Mesendoderm (in vitro differentiated cells): ENCODE measurements around the gene ZXDC.

Experiments used
- DNase-seq: peaks from one replicate; pipeline ENCODE4 v3.0.0; 2013
- H2AK5ac ChIP-seq: 2 replicates; pipeline ENCODE4 v1.6.1; 2013; ENCODE audit warnings: low read length, inconsistent platforms
- H2BK120ac ChIP-seq: 2 replicates; pipeline ENCODE4 v1.6.1; 2013; ENCODE audit warnings: low read depth, mild to moderate bottlenecking, low read length, moderate library complexity, mixed read lengths
- H2BK15ac ChIP-seq: replicated peaks from 2 replicates; pipeline ENCODE4 v1.6.1; 2013; ENCODE audit warnings: low read depth, mild to moderate bottlenecking, moderate library complexity
- H2BK5ac ChIP-seq: 2 replicates; pipeline ENCODE4 v1.6.1; 2013; ENCODE audit warnings: low read length, inconsistent platforms
- H3K18ac ChIP-seq: 2 replicates; pipeline ENCODE4 v1.6.1; 2013; ENCODE audit warnings: mild to moderate bottlenecking, low read length, mixed read lengths
- H3K23ac ChIP-seq: one replicate; pipeline ENCODE4 v1.6.1; 2013; ENCODE audit warnings: low read length
- H3K27ac ChIP-seq: 2 replicates; pipeline ENCODE4 v1.5.1; 2013; ENCODE audit warnings: low read depth, mild to moderate bottlenecking, inconsistent platforms, low read length, moderate library complexity
- H3K27me3 ChIP-seq: 2 replicates; pipeline ENCODE4 v1.6.1; 2013; ENCODE audit warnings: low read length, control low read depth, mild to moderate bottlenecking, inconsistent platforms; ENCODE audit not compliant: insufficient read depth, poor library complexity
- H3K36me3 ChIP-seq: 2 replicates; pipeline ENCODE4 v1.6.1; 2013; ENCODE audit warnings: low read length, inconsistent platforms; ENCODE audit not compliant: control insufficient read depth, insufficient read depth
- H3K4ac ChIP-seq: one replicate; pipeline ENCODE4 v1.6.1; 2013; ENCODE audit warnings: low read depth, mild to moderate bottlenecking, low read length, moderate library complexity
- H3K4me1 ChIP-seq: 2 replicates; pipeline ENCODE4 v1.6.1; 2013; ENCODE audit warnings: low read depth, low read length, inconsistent platforms; ENCODE audit not compliant: control insufficient read depth
- H3K4me2 ChIP-seq: 2 replicates; pipeline ENCODE4 v1.6.1; 2013; ENCODE audit warnings: low read length
- H3K4me3 ChIP-seq: 2 replicates; pipeline ENCODE4 v1.5.1; 2013; ENCODE audit warnings: mild to moderate bottlenecking, low read length
- H3K56ac ChIP-seq: one replicate; pipeline ENCODE4 v1.6.1; 2013; ENCODE audit warnings: low read length
- H3K79me1 ChIP-seq: 2 replicates; pipeline ENCODE4 v1.6.1; 2013; ENCODE audit warnings: low read length, inconsistent platforms
- H3K79me2 ChIP-seq: 2 replicates; pipeline ENCODE4 v1.6.1; 2013; ENCODE audit warnings: mild to moderate bottlenecking, low read length; ENCODE audit not compliant: control insufficient read depth, insufficient read depth
- H3K9ac ChIP-seq: 2 replicates; pipeline ENCODE4 v1.6.1; 2013; ENCODE audit warnings: low read length, inconsistent platforms
- H4K5ac ChIP-seq: one replicate; pipeline ENCODE4 v1.6.1; 2013; ENCODE audit warnings: low read length
- H4K8ac ChIP-seq: one replicate; pipeline ENCODE4 v1.6.1; 2013; ENCODE audit warnings: low read depth, mild to moderate bottlenecking, control low read depth, low read length, moderate library complexity
- WGBS: extraction: QIAGEN DNeasy Blood & Tissue Kit; methylation state at CpG from one replicate; pipeline ENCODE4 v1.1.7; 2013; ENCODE audit warnings: low lambda C conversion rate, missing lambda C conversion rate; ENCODE audit not compliant: insufficient coverage; ENCODE audit errors: extremely low coverage; 5-methylcytosine and 5-hydroxymethylcytosine counted together

The ZXDC gene

DNA sequence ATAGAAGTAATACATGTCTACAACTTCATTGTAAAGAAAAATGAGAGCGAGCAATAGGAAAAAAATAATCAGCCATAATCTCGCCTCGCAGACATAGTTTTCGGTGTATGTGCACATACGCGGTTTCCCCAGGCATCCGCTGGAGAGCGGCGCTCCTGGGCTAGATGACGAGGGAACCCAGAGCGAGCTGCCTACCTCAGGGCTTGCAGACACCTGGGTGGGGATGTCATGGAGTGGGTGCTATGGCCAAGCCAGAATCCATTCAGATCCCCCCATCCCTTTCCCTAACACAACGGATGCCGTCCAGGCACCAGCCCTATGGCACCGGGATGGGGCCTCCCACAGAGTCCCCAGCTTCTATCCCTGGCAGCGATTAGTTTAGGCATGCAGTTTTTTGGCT, 85.5 kb downstream of the ZXDC start:
- H2BK15ac ChIP-seq: no peak overlapping the region
- no peaks in the 10 kb centered on the region for H3K36me3 ChIP-seq
- no peak overlapping the region for H2BK120ac ChIP-seq
- H3K23ac ChIP-seq: no peak overlapping the region
- no peak overlapping the region for H3K18ac ChIP-seq
- no peak overlapping the region for H3K4me3 ChIP-seq
- no peaks in the 10 kb centered on the region for H3K27me3 ChIP-seq
- H3K79me1 ChIP-seq: no peaks in the 10 kb centered on the region
- no peak overlapping the region for H2AK5ac ChIP-seq
- no CpG with 5 or more reads among the region's 15 CpGs for WGBS
- H2BK5ac ChIP-seq: no peak overlapping the region
- no peak overlapping the region for H4K5ac ChIP-seq
- no peak overlapping the region for H3K4ac ChIP-seq
- no peak for DNase-seq
- H3K4me2 ChIP-seq: no peak overlapping the region
- no peak overlapping the region for H3K9ac ChIP-seq
- H3K4me1 ChIP-seq: no peaks in the 10 kb centered on the region
- H3K79me2 ChIP-seq: no peaks in the 10 kb centered on the region
- no peak overlapping the region for H4K8ac ChIP-seq
- no peak overlapping the region for H3K27ac ChIP-seq
- H3K56ac ChIP-seq: no peak overlapping the region

GRCh38 chr3:126389794-126390146, 85.9 kb downstream of the ZXDC start:
- Histone ChIP-seq H2BK15ac (no peak overlapping the region), H3K27me3 (no peaks in the 10 kb centered on the region), H3K4ac (no peak overlapping the region), H3K4me2 (peak overlapping the region; percentile 6), H3K56ac (peak overlapping the region; percentile 82), H3K4me3 (no peak overlapping the region), H3K36me3 (no peaks in the 10 kb centered on the region), H3K27ac (no peak overlapping the region), H2BK120ac (no peak overlapping the region), H3K18ac (no peak overlapping the region), H4K8ac (no peak overlapping the region), H4K5ac (no peak overlapping the region), H2BK5ac (no peak overlapping the region), H3K79me2 (no peaks in the 10 kb centered on the region), H3K79me1 (no peaks in the 10 kb centered on the region), H3K9ac (peak overlapping the region; percentile 58), H2AK5ac (no peak overlapping the region), H3K23ac (no peak overlapping the region), H3K4me1 (no peaks in the 10 kb centered on the region)
- no CpG with 5 or more reads among the region's 17 CpGs for WGBS
- DNase-seq: no peak

DNA sequence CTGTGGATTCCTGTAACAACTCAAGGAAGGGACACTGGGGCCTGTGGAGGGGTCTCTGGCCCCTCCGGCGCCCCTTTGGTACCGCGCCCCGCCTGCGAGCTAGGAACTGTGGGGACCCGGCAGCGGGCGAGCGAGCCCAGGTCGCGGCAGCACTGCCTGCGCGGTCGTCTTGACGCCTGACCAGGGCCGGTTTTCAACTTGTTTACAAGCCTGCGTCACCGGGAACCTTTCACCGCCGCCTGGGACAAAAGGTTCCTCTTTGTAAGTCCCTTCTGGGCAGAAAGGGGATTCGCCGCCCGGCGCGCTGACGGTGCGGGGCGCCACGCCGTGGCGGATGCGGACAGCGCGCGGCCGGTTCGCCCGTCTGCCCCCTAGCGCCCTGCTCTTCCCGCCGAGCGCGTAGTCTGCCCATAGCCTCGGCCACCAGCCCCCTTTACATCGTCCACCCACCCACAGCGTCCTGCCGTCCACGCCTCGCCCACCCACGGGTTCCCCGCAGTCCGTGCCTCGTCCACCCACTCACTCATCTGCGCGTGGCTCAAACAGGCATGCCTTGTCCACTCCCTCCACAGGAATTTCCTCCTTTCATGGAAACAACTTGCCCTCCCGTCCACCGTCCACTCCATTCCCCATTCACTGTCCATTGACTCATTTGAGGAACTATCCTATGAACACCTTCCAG, 86.4 kb downstream of the ZXDC start:
- Histone ChIP-seq H3K56ac (peak overlapping the region; percentile 82), H3K27ac (no peak overlapping the region)
- WGBS: no CpG with 5 or more reads among the region's 58 CpGs

More for the DNA sequence above, 86.4 kb downstream of the ZXDC start:
- peak; percentile 97 for DNase-seq
- peak overlapping the region; percentile 79 for H3K18ac ChIP-seq
- no peaks in the 10 kb centered on the region for H3K36me3 ChIP-seq
- no peak overlapping the region for H3K23ac ChIP-seq
- no peak overlapping the region for H2BK15ac ChIP-seq
- H2BK120ac ChIP-seq: no peak overlapping the region
- no peak overlapping the region for H3K4me3 ChIP-seq
- H3K79me1 ChIP-seq: no peaks in the 10 kb centered on the region
- peak overlapping the region; percentile 58 for H3K9ac ChIP-seq
- H3K27me3 ChIP-seq: no peaks in the 10 kb centered on the region
- peak overlapping the region; percentile 37 for H3K4me2 ChIP-seq
- H4K8ac ChIP-seq: no peak overlapping the region
- H2AK5ac ChIP-seq: no peak overlapping the region
- no peak overlapping the region for H4K5ac ChIP-seq
- no peaks in the 10 kb centered on the region for H3K4me1 ChIP-seq
- no peaks in the 10 kb centered on the region for H3K79me2 ChIP-seq
- H3K4ac ChIP-seq: no peak overlapping the region
- H2BK5ac ChIP-seq: no peak overlapping the region
